ENCODE measurements around the gene PLD2.
"Not testable (repeated sequence)": the region's sequence is repeated elsewhere in the genome, so short reads cannot be mapped to it uniquely, and the experiment has no call there.

The PLD2 gene

GRCh38 chr17:4854111-4854681 is 47.2 kb downstream of the PLD2 start:
- no peak overlapping the region for H3K27ac ChIP-seq (ENCODE audit: low read depth in 2 of 2, low read length in 2 of 2)
- no peak overlapping the region for H3K9ac ChIP-seq (ENCODE audit: low read depth in 1 of 2, low read length in 2 of 2)
- no peak overlapping the region for H3K4me3 ChIP-seq (ENCODE audit: low read length in 2 of 2)
- H3K27me3 ChIP-seq (ENCODE audit: control insufficient read depth in 2 of 2, insufficient read depth in 2 of 2, low read length in 2 of 2), result no peaks in the 10 kb centered on the region
- H3K36me3 ChIP-seq (ENCODE audit: control insufficient read depth in 2 of 2, insufficient read depth in 2 of 2, low read length in 2 of 2), result peaks cover 6 to 9% of the 10 kb centered on the region in 2 donors
- peaks cover 25 to 33% of the 10 kb centered on the region in 2 donors for H3K4me1 ChIP-seq (ENCODE audit: control insufficient read depth in 2 of 2, insufficient read depth in 2 of 2, low read length in 2 of 2)
- H3K9me3 ChIP-seq (ENCODE audit: control insufficient read depth in 2 of 2, low read length in 2 of 2), result no peaks in the 10 kb centered on the region

DNA sequence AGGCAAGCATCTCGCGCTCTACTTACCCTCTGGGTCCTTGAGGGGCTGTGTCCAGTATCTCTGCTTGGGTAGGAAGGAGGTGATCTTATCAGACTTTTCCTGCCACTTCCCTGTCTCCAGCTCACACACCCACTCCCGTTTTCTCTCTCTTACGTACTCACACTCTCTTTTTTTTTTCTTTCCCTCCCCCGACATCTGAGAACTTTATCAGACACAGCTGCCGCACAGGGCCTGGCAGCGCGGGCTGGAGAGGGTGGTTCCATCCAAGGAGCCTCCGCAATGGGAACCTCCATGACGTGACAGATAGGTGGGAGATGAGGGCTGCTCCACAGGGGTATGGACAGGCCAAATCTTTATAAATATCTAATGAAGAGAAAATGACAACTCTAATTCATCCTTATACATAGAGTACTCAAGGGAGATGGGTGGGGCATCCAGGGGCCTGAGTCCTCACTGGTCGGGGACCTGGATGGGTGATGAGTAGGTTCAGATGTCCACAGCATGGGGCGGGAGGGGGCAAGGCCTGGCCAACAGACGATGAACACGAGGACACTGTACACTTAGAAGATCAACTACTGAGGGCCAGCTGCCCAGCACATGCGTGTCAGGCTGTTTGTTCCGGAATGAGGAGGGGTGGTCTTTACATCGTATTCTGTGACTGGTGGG is 49.5 kb downstream of the PLD2 start:
- Histone ChIP-seq H3K4me1 (ENCODE audit: control insufficient read depth in 2 of 2, insufficient read depth in 2 of 2, low read length in 2 of 2) (peaks cover 11 to 14% of the 10 kb centered on the region in 2 donors), H3K9ac (ENCODE audit: low read depth in 1 of 2, low read length in 2 of 2) (no peak overlapping the region)

GRCh38 chr17:4856937-4857314 is 50.0 kb downstream of the PLD2 start:
- no peak overlapping the region for H3K9ac ChIP-seq (ENCODE audit: low read depth in 1 of 2, low read length in 2 of 2)
- H3K27ac ChIP-seq (ENCODE audit: low read depth in 2 of 2, low read length in 2 of 2), result no peak overlapping the region
- H3K9me3 ChIP-seq (ENCODE audit: control insufficient read depth in 2 of 2, low read length in 2 of 2), result no peaks in the 10 kb centered on the region
- H3K36me3 ChIP-seq (ENCODE audit: control insufficient read depth in 2 of 2, insufficient read depth in 2 of 2, low read length in 2 of 2), result peaks cover 6 to 24% of the 10 kb centered on the region in 2 donors
- no peak overlapping the region for H3K4me3 ChIP-seq (ENCODE audit: low read length in 2 of 2)
- no peaks in the 10 kb centered on the region for H3K27me3 ChIP-seq (ENCODE audit: control insufficient read depth in 2 of 2, insufficient read depth in 2 of 2, low read length in 2 of 2)
- H3K4me1 ChIP-seq (ENCODE audit: control insufficient read depth in 2 of 2, insufficient read depth in 2 of 2, low read length in 2 of 2), result peaks cover 9 to 13% of the 10 kb centered on the region in 2 donors

More for the DNA sequence above, 49.5 kb downstream of the PLD2 start:
- no peaks in the 10 kb centered on the region for H3K9me3 ChIP-seq (ENCODE audit: control insufficient read depth in 2 of 2, low read length in 2 of 2)
- H3K4me3 ChIP-seq (ENCODE audit: low read length in 2 of 2), result no peak overlapping the region
- H3K27ac ChIP-seq (ENCODE audit: low read depth in 2 of 2, low read length in 2 of 2), result no peak overlapping the region
- no peaks in the 10 kb centered on the region for H3K27me3 ChIP-seq (ENCODE audit: control insufficient read depth in 2 of 2, insufficient read depth in 2 of 2, low read length in 2 of 2)
- peaks cover 6 to 21% of the 10 kb centered on the region in 2 donors for H3K36me3 ChIP-seq (ENCODE audit: control insufficient read depth in 2 of 2, insufficient read depth in 2 of 2, low read length in 2 of 2)

- not testable (repeated sequence) for H3K27me3 ChIP-seq (ENCODE audit: control insufficient read depth in 2 of 2, insufficient read depth in 2 of 2, low read length in 2 of 2); H3K27ac ChIP-seq (ENCODE audit: low read depth in 2 of 2, low read length in 2 of 2); H3K4me1 ChIP-seq (ENCODE audit: control insufficient read depth in 2 of 2, insufficient read depth in 2 of 2, low read length in 2 of 2); H3K9me3 ChIP-seq (ENCODE audit: control insufficient read depth in 2 of 2, low read length in 2 of 2); H3K9ac ChIP-seq (ENCODE audit: low read depth in 1 of 2, low read length in 2 of 2); H3K4me3 ChIP-seq (ENCODE audit: low read length in 2 of 2)
- peaks cover 6 to 26% of the 10 kb centered on the region in 2 donors for H3K36me3 ChIP-seq (ENCODE audit: control insufficient read depth in 2 of 2, insufficient read depth in 2 of 2, low read length in 2 of 2)
These were observed 50.4 kb downstream of the PLD2 start for GRCh38 chr17:4857347-4857746.

GRCh38 chr17:4858068-4858881 is 51.3 kb downstream of the PLD2 start:
- Histone ChIP-seq H3K36me3 (ENCODE audit: control insufficient read depth in 2 of 2, insufficient read depth in 2 of 2, low read length in 2 of 2) (peaks cover 6 to 26% of the 10 kb centered on the region in 2 donors), H3K9ac (ENCODE audit: low read depth in 1 of 2, low read length in 2 of 2) (no peak overlapping the region), H3K9me3 (ENCODE audit: control insufficient read depth in 2 of 2, low read length in 2 of 2) (no peaks in the 10 kb centered on the region), H3K27ac (ENCODE audit: low read depth in 2 of 2, low read length in 2 of 2) (no peak overlapping the region), H3K4me3 (ENCODE audit: low read length in 2 of 2) (no peak overlapping the region), H3K27me3 (ENCODE audit: control insufficient read depth in 2 of 2, insufficient read depth in 2 of 2, low read length in 2 of 2) (no peaks in the 10 kb centered on the region), H3K4me1 (ENCODE audit: control insufficient read depth in 2 of 2, insufficient read depth in 2 of 2, low read length in 2 of 2) (peaks cover 3 to 7% of the 10 kb centered on the region in 2 donors)

DNA sequence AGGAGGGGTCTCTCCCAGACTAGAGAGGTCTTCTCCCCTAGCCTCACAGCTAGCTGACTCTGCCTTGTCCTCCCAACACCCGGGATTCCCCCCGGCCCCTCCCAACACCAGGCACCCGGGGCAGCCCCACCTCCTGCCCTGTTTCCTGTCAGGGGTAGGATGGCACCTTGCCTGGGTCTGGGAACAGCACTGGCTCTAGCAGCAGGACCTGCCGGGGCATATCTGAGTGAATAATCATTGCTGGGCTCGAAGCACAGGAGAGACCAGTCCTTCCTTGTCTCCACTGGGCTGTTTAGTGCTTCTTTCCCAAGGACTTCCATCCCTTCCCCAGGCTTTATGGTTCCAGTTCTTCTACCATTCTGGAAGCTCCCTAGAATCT is 51.9 kb downstream of the PLD2 start:
- no peak overlapping the region for H3K4me3 ChIP-seq (ENCODE audit: low read length in 2 of 2)

DNA sequence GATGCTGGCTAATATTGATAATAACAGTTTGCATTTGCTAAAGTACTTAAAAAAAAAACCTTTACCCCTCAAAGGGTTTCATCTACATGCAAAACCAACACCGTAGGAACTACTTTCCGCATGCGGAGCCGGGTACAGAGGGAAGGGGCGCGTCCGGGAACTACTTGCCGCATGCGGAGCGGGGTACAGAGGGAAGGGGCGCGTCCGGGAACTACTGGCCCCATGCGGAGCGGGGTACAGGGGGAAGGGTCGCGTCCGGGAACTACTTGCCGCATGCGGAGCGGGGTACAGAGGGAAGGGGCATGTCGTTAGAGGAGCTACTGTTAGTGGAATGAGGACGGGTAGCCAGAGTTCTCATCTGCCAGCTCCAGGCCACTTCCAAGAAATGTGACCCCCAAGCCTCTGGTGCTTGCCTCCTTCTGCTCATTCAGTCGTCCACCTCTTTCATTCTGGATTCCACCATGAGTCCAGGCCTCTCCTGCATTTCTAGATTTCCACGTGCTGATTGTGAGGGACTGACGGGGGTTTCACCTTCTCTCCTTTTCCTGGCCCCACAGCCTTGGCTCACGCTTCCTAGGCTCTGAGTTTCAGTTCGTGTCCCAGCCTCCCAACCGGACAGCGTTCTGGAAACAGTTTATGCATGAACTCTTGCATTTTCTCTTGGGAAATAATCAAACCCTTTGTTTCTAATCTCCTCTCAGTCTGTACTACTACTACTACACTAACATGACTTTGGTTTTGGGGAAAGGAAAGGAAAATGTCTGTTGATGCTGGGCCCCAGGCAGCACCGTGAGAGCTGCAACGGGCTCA is 53.1 kb downstream of the PLD2 start:
- Histone ChIP-seq H3K9ac (ENCODE audit: low read depth in 1 of 2, low read length in 2 of 2) (no peak overlapping the region), H3K36me3 (ENCODE audit: control insufficient read depth in 2 of 2, insufficient read depth in 2 of 2, low read length in 2 of 2) (peaks cover 0 to 24% of the 10 kb centered on the region in 2 donors), H3K4me3 (ENCODE audit: low read length in 2 of 2) (no peak overlapping the region), H3K27me3 (ENCODE audit: control insufficient read depth in 2 of 2, insufficient read depth in 2 of 2, low read length in 2 of 2) (no peaks in the 10 kb centered on the region), H3K9me3 (ENCODE audit: control insufficient read depth in 2 of 2, low read length in 2 of 2) (no peaks in the 10 kb centered on the region), H3K27ac (ENCODE audit: low read depth in 2 of 2, low read length in 2 of 2) (no peak overlapping the region), H3K4me1 (ENCODE audit: control insufficient read depth in 2 of 2, insufficient read depth in 2 of 2, low read length in 2 of 2) (peaks cover 3 to 7% of the 10 kb centered on the region in 2 donors)

More for the DNA sequence above, 51.9 kb downstream of the PLD2 start:
- peaks cover 4 to 24% of the 10 kb centered on the region in 2 donors for H3K36me3 ChIP-seq (ENCODE audit: control insufficient read depth in 2 of 2, insufficient read depth in 2 of 2, low read length in 2 of 2)
- peaks cover 3 to 7% of the 10 kb centered on the region in 2 donors for H3K4me1 ChIP-seq (ENCODE audit: control insufficient read depth in 2 of 2, insufficient read depth in 2 of 2, low read length in 2 of 2)
- no peaks in the 10 kb centered on the region for H3K9me3 ChIP-seq (ENCODE audit: control insufficient read depth in 2 of 2, low read length in 2 of 2)
- no peaks in the 10 kb centered on the region for H3K27me3 ChIP-seq (ENCODE audit: control insufficient read depth in 2 of 2, insufficient read depth in 2 of 2, low read length in 2 of 2)
- H3K27ac ChIP-seq (ENCODE audit: low read depth in 2 of 2, low read length in 2 of 2), result peak overlapping the region in 1 of 2 donors; percentile 18
- no peak overlapping the region for H3K9ac ChIP-seq (ENCODE audit: low read depth in 1 of 2, low read length in 2 of 2)

DNA sequence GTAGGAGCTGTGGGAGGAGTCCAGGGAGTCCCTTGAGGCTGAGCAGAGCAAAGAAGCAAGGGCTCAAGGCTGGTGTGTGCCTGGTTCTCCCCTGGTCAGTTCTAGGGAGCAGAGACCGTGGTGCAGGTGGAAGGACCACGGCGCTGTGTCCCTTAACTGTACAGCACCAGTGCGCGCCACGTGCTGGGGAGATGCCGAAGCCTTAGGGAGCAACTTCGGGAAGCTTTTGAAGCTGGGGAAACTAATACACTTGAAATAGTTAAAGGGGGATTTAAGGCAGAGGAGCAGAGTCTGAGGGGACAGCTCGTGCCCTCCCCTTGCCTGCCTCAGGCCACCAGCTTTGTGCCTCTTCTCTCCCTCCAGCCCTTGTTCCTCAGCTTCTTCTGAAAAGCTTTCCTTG is 53.7 kb downstream of the PLD2 start:
- peaks cover 3 to 7% of the 10 kb centered on the region in 2 donors for H3K4me1 ChIP-seq (ENCODE audit: control insufficient read depth in 2 of 2, insufficient read depth in 2 of 2, low read length in 2 of 2)
- no peaks in the 10 kb centered on the region for H3K9me3 ChIP-seq (ENCODE audit: control insufficient read depth in 2 of 2, low read length in 2 of 2)
- H3K9ac ChIP-seq (ENCODE audit: low read depth in 1 of 2, low read length in 2 of 2), result no peak overlapping the region
- no peaks in the 10 kb centered on the region for H3K27me3 ChIP-seq (ENCODE audit: control insufficient read depth in 2 of 2, insufficient read depth in 2 of 2, low read length in 2 of 2)
- H3K36me3 ChIP-seq (ENCODE audit: control insufficient read depth in 2 of 2, insufficient read depth in 2 of 2, low read length in 2 of 2), result peaks cover 0 to 24% of the 10 kb centered on the region in 2 donors
- no peak overlapping the region for H3K27ac ChIP-seq (ENCODE audit: low read depth in 2 of 2, low read length in 2 of 2)
- no peak overlapping the region for H3K4me3 ChIP-seq (ENCODE audit: low read length in 2 of 2)

- Histone ChIP-seq H3K27ac (ENCODE audit: low read depth in 2 of 2, low read length in 2 of 2) (no peak overlapping the region), H3K9me3 (ENCODE audit: control insufficient read depth in 2 of 2, low read length in 2 of 2) (no peaks in the 10 kb centered on the region), H3K27me3 (ENCODE audit: control insufficient read depth in 2 of 2, insufficient read depth in 2 of 2, low read length in 2 of 2) (no peaks in the 10 kb centered on the region), H3K4me1 (ENCODE audit: control insufficient read depth in 2 of 2, insufficient read depth in 2 of 2, low read length in 2 of 2) (peaks cover 3 to 7% of the 10 kb centered on the region in 2 donors), H3K36me3 (ENCODE audit: control insufficient read depth in 2 of 2, insufficient read depth in 2 of 2, low read length in 2 of 2) (peaks cover 3 to 21% of the 10 kb centered on the region in 2 donors), H3K9ac (ENCODE audit: low read depth in 1 of 2, low read length in 2 of 2) (no peak overlapping the region), H3K4me3 (ENCODE audit: low read length in 2 of 2) (no peak overlapping the region)
These were observed 54.1 kb downstream of the PLD2 start for GRCh38 chr17:4861052-4861451.

Measured in mucosa of rectum (tissue), 2 donors.